ENCODE results near the gene PSMD9. TPM values are rescaled to one million over a fixed set of nuclear protein-coding genes. Genes with fewer than 3 reads are reported as not detected.

The PSMD9 gene
- total and polyA plus RNA-seq, 2 experiments from 2014 or later: 32.7 to 36.3 TPM

DNA sequence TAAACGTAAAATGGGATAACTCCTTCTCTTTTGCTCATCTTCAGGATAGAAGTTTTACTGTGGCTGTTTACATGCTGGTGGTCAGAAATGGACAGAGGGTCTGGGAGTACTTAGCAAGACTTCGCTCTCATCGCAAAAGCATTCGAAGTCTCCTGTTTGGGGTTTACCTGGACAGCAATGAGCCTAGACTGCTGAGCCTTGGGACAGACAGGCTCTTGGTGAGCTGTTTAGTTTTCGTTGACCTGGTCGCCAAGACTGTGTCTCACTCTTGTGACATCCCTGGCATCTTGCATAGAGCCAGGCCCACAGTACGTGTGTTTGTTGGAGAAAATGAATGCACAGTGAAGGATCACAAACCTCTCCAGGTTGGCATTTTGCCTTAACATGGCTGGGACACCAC lies 72.0 kb downstream of the PSMD9 start:
- peaks cover 14% of the 10 kb centered on the region for H3K4me1 Mint-ChIP-seq
- peaks cover 10% of the 10 kb centered on the region for H3K27me3 Mint-ChIP-seq (ENCODE audit: insufficient read depth, low read depth, poor library complexity)
- DNase-seq (ENCODE audit: low spot score) (no peak), ATAC-seq (no peak)
- Histone ChIP-seq H3K27me3 (ENCODE audit: insufficient read depth) (no peaks in the 10 kb centered on the region), H3K4me3 (no peak overlapping the region), H3K27ac (ENCODE audit: low read depth) (no peak overlapping the region), H3K4me2 (no peak overlapping the region), H3F3A (replicated peaks; ENCODE audit: low read depth) (peaks cover 8% of the 10 kb centered on the region; the same call in 1 of the 2 replicates), H3K36me3 (ENCODE audit: insufficient read depth) (no peaks in the 10 kb centered on the region), H4K20me1 (replicated peaks; ENCODE audit: insufficient read depth) (no peaks in the 10 kb centered on the region), H3K4me1 (ENCODE audit: insufficient read depth) (peaks cover 15% of the 10 kb centered on the region), H2AFZ (peak overlapping the region; percentile 74), H3K79me2 (replicated peaks; ENCODE audit: insufficient read depth) (no peaks in the 10 kb centered on the region), H3K9me2 (ENCODE audit: insufficient read depth) (no peaks in the 10 kb centered on the region)
- no peaks in the 10 kb centered on the region for H3K36me3 Mint-ChIP-seq (ENCODE audit: low read depth)
- TF ChIP-seq JUNB (IDR thresholded peaks at IDR 0.05; ENCODE audit: unreplicated experiment) (no peak), ZNF331 (CRISPR knock-in tag; IDR thresholded peaks at IDR 0.05; ENCODE audit: low read depth) (no peak), ZNF114 (CRISPR knock-in tag; IDR thresholded peaks at IDR 0.05) (no peak), EZH2phosphoT487 (IDR thresholded peaks at IDR 0.05; ENCODE audit: unreplicated experiment) (no peak), EZH2 (IDR thresholded peaks at IDR 0.05; ENCODE audit: low read depth, unreplicated experiment) (no peak)
- H3K27ac Mint-ChIP-seq: no peak overlapping the region
- no peaks in the 10 kb centered on the region for H3K9me3 Mint-ChIP-seq
- no peak overlapping the region for H3K4me3 Mint-ChIP-seq

- H3K4me1 ChIP-seq (ENCODE audit: insufficient read depth): peaks cover 15% of the 10 kb centered on the region
- H3K27ac ChIP-seq (ENCODE audit: low read depth): no peak overlapping the region
- H3K9me2 ChIP-seq (ENCODE audit: insufficient read depth): no peaks in the 10 kb centered on the region
- H3K27me3 ChIP-seq (ENCODE audit: insufficient read depth): no peaks in the 10 kb centered on the region
- peak overlapping the region; percentile 74; the same call in 1 of the 2 replicates for H2AFZ ChIP-seq
- Mint-ChIP-seq H3K9me3 (no peaks in the 10 kb centered on the region), H3K4me1 (peaks cover 14% of the 10 kb centered on the region), H3K27ac (no peak overlapping the region), H3K4me3 (no peak overlapping the region), H3K27me3 (ENCODE audit: insufficient read depth, low read depth, poor library complexity) (peaks cover 10% of the 10 kb centered on the region), H3K36me3 (ENCODE audit: low read depth) (no peaks in the 10 kb centered on the region)
- no peak for ATAC-seq
- H3F3A ChIP-seq (replicated peaks; ENCODE audit: low read depth): peaks cover 8% of the 10 kb centered on the region; the same call in 1 of the 2 replicates
- H3K4me3 ChIP-seq: no peak overlapping the region
- no peak for DNase-seq (ENCODE audit: low spot score)
- H3K79me2 ChIP-seq (replicated peaks; ENCODE audit: insufficient read depth): no peaks in the 10 kb centered on the region
- H3K36me3 ChIP-seq (ENCODE audit: insufficient read depth): no peaks in the 10 kb centered on the region
- no peak overlapping the region for H3K4me2 ChIP-seq
- no peaks in the 10 kb centered on the region for H4K20me1 ChIP-seq (replicated peaks; ENCODE audit: insufficient read depth)
- TF ChIP-seq ZNF462 (CRISPR knock-in tag; IDR thresholded peaks at IDR 0.05): no peak
- TF ChIP-seq, protein P1, sequence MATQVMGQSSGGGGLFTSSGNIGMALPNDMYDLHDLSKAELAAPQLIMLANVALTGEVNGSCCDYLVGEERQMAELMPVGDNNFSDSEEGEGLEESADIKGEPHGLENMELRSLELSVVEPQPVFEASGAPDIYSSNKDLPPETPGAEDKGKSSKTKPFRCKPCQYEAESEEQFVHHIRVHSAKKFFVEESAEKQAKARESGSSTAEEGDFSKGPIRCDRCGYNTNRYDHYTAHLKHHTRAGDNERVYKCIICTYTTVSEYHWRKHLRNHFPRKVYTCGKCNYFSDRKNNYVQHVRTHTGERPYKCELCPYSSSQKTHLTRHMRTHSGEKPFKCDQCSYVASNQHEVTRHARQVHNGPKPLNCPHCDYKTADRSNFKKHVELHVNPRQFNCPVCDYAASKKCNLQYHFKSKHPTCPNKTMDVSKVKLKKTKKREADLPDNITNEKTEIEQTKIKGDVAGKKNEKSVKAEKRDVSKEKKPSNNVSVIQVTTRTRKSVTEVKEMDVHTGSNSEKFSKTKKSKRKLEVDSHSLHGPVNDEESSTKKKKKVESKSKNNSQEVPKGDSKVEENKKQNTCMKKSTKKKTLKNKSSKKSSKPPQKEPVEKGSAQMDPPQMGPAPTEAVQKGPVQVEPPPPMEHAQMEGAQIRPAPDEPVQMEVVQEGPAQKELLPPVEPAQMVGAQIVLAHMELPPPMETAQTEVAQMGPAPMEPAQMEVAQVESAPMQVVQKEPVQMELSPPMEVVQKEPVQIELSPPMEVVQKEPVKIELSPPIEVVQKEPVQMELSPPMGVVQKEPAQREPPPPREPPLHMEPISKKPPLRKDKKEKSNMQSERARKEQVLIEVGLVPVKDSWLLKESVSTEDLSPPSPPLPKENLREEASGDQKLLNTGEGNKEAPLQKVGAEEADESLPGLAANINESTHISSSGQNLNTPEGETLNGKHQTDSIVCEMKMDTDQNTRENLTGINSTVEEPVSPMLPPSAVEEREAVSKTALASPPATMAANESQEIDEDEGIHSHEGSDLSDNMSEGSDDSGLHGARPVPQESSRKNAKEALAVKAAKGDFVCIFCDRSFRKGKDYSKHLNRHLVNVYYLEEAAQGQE (IDR thresholded peaks at IDR 0.05; ENCODE audit: unreplicated experiment): no peak
- TF ChIP-seq JUNB (IDR thresholded peaks at IDR 0.05; ENCODE audit: unreplicated experiment): no peak
- no peak for TF ChIP-seq EZH2 (IDR thresholded peaks at IDR 0.05; ENCODE audit: low read depth, unreplicated experiment)
- TF ChIP-seq CTCF (conservative IDR thresholded peaks at IDR 0.05; ENCODE audit: low read depth in 2 of 2): no peak
These were observed 72.7 kb downstream of the PSMD9 start for GRCh38 chr12:121961195-121961879.

Data from GM23338 (cell line).